ENCODE measurements around the gene DCST1.

DCST1 gene

DNA sequence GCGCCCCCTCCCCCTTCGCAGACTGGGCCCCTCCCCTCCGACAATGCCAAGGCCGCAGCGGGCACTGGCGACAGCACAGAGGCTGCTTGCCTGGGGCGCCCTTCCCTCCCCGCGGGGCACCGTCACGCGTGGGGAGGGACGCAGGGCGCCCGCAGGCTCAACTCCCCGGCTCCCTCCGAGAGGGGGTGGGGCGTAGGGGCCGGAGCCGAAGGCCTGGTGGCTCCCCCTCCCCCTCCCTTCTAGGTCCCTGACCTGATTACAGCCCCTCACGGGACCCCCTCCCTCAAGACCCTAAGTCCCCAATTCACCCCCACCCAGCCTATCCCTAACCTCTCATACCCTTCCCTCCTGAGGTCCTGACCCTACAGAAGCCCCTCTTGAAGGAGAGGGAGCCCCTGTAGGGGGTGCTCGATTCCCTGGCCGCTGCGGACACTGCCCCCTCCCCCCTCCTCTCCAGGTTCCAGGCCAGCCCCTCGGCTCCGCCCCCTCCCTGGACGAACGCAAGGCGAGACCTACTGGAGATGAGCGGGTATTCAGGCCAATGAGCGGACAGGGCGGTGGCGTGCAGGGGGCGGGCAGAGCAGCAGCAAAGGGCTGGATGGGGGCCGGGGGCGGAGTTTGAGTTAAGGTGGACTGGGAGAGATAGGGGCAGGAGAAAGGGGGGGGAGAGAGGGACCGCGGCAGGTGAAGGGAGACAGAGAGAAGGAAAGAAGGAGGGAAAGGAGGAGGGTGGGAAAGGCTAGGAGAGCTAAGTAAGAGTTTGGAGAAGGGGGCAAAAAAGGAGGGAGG, 31.8 kb upstream of the DCST1 start:
- TF ChIP-seq, protein P1, sequence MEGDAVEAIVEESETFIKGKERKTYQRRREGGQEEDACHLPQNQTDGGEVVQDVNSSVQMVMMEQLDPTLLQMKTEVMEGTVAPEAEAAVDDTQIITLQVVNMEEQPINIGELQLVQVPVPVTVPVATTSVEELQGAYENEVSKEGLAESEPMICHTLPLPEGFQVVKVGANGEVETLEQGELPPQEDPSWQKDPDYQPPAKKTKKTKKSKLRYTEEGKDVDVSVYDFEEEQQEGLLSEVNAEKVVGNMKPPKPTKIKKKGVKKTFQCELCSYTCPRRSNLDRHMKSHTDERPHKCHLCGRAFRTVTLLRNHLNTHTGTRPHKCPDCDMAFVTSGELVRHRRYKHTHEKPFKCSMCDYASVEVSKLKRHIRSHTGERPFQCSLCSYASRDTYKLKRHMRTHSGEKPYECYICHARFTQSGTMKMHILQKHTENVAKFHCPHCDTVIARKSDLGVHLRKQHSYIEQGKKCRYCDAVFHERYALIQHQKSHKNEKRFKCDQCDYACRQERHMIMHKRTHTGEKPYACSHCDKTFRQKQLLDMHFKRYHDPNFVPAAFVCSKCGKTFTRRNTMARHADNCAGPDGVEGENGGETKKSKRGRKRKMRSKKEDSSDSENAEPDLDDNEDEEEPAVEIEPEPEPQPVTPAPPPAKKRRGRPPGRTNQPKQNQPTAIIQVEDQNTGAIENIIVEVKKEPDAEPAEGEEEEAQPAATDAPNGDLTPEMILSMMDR (IDR thresholded peaks at IDR 0.05; ENCODE audit: borderline replicate concordance, insufficient read depth, low read depth, low read length), result peak; percentile 47; the same call in 1 of the 2 replicates
- H3K4me3 ChIP-seq (ENCODE audit: low read depth, low read length), result peak overlapping the region; percentile 81

DNA sequence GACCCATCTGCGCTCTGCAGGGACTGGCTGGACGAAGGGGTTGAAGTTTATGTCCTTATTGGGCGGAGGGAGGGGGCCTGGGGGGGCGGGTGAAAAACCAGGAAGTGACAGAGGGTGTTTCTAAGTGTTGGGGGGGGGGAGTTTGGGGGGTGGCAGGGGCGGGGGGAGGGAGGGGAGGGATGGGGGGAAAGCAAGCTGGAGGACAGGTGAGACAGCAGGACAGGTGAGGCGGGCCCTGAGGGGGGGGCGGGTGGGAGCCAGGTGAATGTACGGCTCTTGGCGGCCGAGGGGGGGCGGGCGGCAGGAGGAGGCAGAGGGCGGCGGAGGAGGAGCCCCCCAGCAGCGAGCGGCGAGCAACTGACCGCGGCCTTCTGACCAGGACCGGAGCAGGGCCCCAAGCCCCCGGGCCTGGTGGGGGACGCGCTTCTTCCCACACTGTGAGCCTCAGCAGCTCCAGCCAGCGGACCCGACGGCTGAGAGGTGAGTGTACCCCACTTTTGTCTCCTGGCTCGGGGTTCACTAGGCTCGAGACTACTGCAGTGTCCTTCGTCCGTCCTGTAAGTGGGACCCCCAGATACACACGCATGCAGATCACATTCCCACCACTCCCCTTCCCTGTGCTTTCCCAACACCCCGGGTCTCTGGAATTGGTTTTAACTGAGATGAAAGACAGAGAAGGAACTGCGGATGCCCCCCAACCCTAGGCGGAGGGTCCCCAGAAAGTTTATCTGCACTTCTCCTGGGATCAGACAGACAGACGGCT, 31.0 kb upstream of the DCST1 start, which contains the start of gene ZBTB7B:
TSS of gene ZBTB7B (plus strand) at position 339 of the 763 bp plus-strand sequence. CDS start 11,859 bp downstream, outside the sequence.
- H3K4me3 ChIP-seq (ENCODE audit: low read depth, low read length), result peak within 1 kb of the TSS; percentile 94
- TF ChIP-seq, protein P1 (IDR thresholded peaks at IDR 0.05; ENCODE audit: borderline replicate concordance, insufficient read depth, low read depth, low read length), result no peak

DNA sequence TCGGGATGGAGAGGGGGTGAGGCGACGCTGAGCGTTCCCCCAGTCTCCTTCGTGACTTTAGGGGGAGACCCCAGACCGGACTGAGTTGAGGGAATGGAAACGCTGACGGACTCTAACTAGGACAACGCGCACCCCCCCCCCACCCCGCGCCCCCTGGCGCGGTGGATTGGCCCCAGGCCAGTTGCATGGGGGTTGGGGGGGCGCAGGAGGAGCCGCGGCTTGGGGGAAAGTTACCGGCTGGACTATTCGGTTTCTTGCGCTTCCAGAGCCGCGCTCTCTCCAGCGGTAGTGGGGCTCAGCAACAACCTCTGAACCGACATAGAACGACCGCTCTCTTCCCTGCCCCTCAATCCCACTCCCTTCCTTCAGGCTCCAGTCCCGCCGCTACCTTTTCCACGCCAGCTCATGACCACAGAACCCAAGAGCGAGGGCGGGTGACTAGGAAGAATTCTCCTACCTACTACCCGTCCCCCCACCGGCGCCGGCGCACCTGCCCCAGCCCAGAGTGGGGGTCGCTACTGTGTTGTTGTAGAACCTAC, 30.3 kb upstream of the DCST1 start:
- H3K4me3 ChIP-seq (ENCODE audit: low read depth, low read length), result peak overlapping the region; percentile 94
- TF ChIP-seq, protein P1 (IDR thresholded peaks at IDR 0.05; ENCODE audit: borderline replicate concordance, insufficient read depth, low read depth, low read length), result no peak

DNA sequence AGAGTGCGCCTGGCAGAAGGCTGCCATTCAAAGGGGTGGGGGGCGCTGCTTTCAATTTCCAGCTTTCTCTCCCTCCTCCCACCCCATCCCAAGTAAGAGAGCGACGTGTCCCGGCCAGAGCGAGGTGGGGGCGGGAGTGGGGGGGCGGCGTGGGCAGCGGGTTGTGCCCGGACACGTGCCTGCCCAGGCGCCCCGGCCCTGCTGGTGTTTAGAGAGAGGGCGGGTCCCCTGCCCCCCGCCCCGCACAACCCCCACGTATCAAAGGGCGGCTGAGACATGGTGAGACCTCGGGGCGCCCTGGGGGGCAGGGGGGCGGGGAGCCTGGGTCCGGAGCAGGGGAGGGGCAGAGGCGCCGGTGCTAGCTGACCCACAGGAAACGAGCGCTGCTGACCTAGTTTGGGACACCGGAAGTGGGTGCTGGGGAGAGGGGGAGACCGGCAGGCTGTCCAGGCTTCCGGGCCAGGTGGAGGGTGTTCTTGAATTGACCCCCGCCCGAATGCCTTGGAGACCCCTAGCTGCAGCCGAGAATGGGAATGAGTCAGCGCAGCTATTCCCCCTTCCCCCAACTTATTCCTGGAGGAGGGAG, 29.8 kb upstream of the DCST1 start:
- peak overlapping the region; percentile 94 for H3K4me3 ChIP-seq (ENCODE audit: low read depth, low read length)
- TF ChIP-seq, protein P1 (IDR thresholded peaks at IDR 0.05; ENCODE audit: borderline replicate concordance, insufficient read depth, low read depth, low read length), result no peak

- TF ChIP-seq, protein P1 (IDR thresholded peaks at IDR 0.05; ENCODE audit: borderline replicate concordance, insufficient read depth, low read depth, low read length), result no peak
Measured at GRCh38 chr1:155004352-155005075, 29.1 kb upstream of the DCST1 start.

More at GRCh38 chr1:155004352-155005075, 29.1 kb upstream of the DCST1 start:
- H3K4me3 ChIP-seq (ENCODE audit: low read depth, low read length), result peak overlapping the region; percentile 94
